ENCODE data around the gene DUSP9.

The DUSP9 gene

GRCh38 chrX:153668423-153669173 is 21.6 kb downstream of the DUSP9 start:
- no peak for TF ChIP-seq CTCF (IDR thresholded peaks at IDR 0.05; ENCODE audit: low read depth, low read length)
- no peaks in the 10 kb centered on the region for H3K36me3 ChIP-seq
- H3K4me1 ChIP-seq, result 0 out of 2 replicates have a peak, but pooled peaks cover 3% of the 10 kb centered on the region
- H3K9me3 ChIP-seq, result no peaks in the 10 kb centered on the region
- no peaks in the 10 kb centered on the region for H3K27me3 ChIP-seq
- no peak overlapping the region for H3K4me3 ChIP-seq (ENCODE audit: low read depth, low read length)
- DNase-seq, result no peak

DNA sequence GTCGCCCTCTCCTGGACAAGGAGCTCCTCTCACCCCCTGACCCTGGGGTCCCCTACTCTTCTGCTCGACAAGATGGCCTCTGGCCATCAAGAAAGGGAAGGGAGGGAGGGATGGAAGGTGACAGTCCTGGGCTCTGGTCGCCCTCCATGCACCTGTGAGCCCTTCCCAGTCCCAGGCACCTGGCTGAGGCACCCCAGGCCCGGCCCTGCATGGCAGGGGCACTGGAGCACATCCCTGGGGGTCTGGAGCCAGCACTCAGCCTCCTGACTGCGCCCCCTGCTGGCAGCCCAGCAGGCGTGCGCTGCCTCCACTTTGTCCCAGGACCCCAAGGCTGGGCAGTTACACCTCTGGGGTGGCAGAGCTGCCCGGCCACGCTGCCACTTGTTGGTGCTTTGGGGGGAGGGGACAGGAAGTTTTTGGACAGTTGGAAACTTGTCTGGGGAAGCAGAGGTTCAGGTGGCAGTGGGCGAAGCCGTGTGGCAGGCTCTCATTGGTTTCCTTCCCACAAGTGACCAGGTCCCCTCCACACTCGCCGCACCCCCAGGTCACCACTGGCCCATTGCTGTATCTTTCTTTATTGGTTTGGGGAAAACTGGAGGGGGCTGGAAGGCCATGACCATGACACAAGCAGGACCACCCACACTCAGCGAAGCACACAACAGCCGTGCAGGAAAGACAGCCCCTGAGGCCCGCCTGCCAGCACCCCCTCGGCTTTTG is 22.3 kb downstream of the DUSP9 start:
- H3K4me1 ChIP-seq, result 0 out of 2 replicates have a peak, but pooled peaks cover 3% of the 10 kb centered on the region
- no peak overlapping the region for H3K4me3 ChIP-seq (ENCODE audit: low read depth, low read length)
- no peaks in the 10 kb centered on the region for H3K27me3 ChIP-seq
- peak; percentile 62 for TF ChIP-seq CTCF (IDR thresholded peaks at IDR 0.05; ENCODE audit: low read depth, low read length)
- no peaks in the 10 kb centered on the region for H3K9me3 ChIP-seq
- no peaks in the 10 kb centered on the region for H3K36me3 ChIP-seq
- DNase-seq, result peak; percentile 50

GRCh38 chrX:153669901-153670731 is 23.1 kb downstream of the DUSP9 start:
- H3K27me3 ChIP-seq, result no peaks in the 10 kb centered on the region
- 0 out of 2 replicates have a peak, but pooled peaks cover 3% of the 10 kb centered on the region for H3K4me1 ChIP-seq
- no peaks in the 10 kb centered on the region for H3K9me3 ChIP-seq
- DNase-seq, result no peak
- H3K4me3 ChIP-seq (ENCODE audit: low read depth, low read length), result no peak overlapping the region
- TF ChIP-seq CTCF (IDR thresholded peaks at IDR 0.05; ENCODE audit: low read depth, low read length), result no peak
- H3K36me3 ChIP-seq, result no peaks in the 10 kb centered on the region

GRCh38 chrX:153670748-153671588 is 24.0 kb downstream of the DUSP9 start:
- H3K9me3 ChIP-seq, result no peaks in the 10 kb centered on the region
- H3K27me3 ChIP-seq, result no peaks in the 10 kb centered on the region
- H3K4me1 ChIP-seq, result 0 out of 2 replicates have a peak, but pooled peaks cover 3% of the 10 kb centered on the region
- TF ChIP-seq CTCF (IDR thresholded peaks at IDR 0.05; ENCODE audit: low read depth, low read length), result no peak
- no peaks in the 10 kb centered on the region for H3K36me3 ChIP-seq
- DNase-seq, result no peak
- H3K4me3 ChIP-seq (ENCODE audit: low read depth, low read length), result no peak overlapping the region

DNA sequence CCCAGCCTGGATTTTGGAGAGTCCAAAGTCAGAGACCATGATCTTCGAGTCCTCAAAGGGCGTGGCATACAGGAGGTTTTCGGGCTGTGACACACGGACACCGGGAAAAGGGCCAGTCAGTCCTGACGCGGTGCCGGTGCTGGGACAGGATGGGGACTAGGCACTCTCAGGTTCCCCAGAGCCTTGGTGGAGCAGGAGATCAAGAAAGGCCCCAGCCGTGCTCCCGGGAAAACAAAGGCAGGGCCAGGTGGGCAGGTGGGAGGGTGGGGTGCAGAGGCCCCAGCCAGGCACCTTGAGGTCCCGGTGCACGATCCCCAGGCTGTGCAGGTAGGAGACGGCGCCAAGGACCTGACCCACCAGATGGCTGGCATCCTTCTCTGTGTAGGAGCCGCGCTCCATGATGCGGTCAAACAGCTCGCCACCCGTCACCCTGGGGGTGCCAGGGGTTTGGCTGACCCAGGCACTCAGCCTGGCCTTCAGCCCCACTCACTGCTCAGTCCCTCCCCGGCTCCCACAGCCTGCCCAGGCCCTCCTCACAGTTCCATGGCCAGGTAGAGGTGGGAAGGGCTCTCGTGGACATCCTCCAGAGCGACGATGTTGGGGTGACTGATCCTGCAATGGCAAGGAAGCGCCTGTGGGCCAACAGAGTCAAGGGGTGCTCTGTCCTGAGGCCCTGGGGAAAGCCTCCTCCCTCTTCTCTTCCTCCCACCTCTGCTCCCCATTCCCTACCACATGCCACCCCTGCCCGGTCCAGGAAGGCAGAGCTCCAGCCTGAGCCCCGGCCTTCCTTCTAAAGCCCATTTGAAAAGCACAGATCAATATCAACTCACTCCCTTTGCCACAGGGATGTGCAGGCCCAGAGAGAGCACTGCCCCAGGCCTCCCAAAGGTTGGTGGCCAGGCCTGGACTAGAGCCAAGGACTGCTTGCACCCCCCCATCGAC is 24.9 kb downstream of the DUSP9 start:
- Histone ChIP-seq H3K4me1 (0 out of 2 replicates have a peak, but pooled peaks cover 3% of the 10 kb centered on the region), H3K27me3 (no peaks in the 10 kb centered on the region), H3K4me3 (ENCODE audit: low read depth, low read length) (no peak overlapping the region), H3K36me3 (no peaks in the 10 kb centered on the region), H3K9me3 (no peaks in the 10 kb centered on the region)
- no peak for TF ChIP-seq CTCF (IDR thresholded peaks at IDR 0.05; ENCODE audit: low read depth, low read length)
- DNase-seq, result no peak

All from BE2C (cell line).